ENCODE measurements around the gene STAG1.
"Not testable (repeated sequence)": the region's sequence is repeated elsewhere in the genome, so short reads cannot be mapped to it uniquely, and the experiment has no call there.

Gene STAG1

GRCh38 chr3:136752172-136752421 lies at the start of gene STAG1:
TSS of gene STAG1 (minus strand) at chr3:136752378. CDS start at chr3:136630898, 121,480 bp downstream.
- no peak for DNase-seq

GRCh38 chr3:136801146-136801545 lies 49.0 kb upstream of the STAG1 start:
- DNase-seq = not testable (repeated sequence)

- no peak for DNase-seq
Observed at GRCh38 chr3:136792556-136793330, 40.6 kb upstream of the STAG1 start.

- DNase-seq = no peak
Observed at GRCh38 chr3:136790786-136791185, 38.6 kb upstream of the STAG1 start.

- no peak for DNase-seq
Observed at GRCh38 chr3:136789976-136790375, 37.8 kb upstream of the STAG1 start.

- no peak for DNase-seq
Observed at GRCh38 chr3:136788154-136788553, 36.0 kb upstream of the STAG1 start.

GRCh38 chr3:136787349-136787748 lies 35.2 kb upstream of the STAG1 start:
- DNase-seq = no peak

GRCh38 chr3:136783708-136784191 lies 31.6 kb upstream of the STAG1 start:
- DNase-seq = no peak

GRCh38 chr3:136780741-136781140 lies 28.6 kb upstream of the STAG1 start:
- DNase-seq = no peak

- no peak for DNase-seq
Observed at GRCh38 chr3:136778865-136779264, 26.7 kb upstream of the STAG1 start.

GRCh38 chr3:136772709-136773108 lies 20.5 kb upstream of the STAG1 start:
- DNase-seq = no peak

- not testable (repeated sequence) for DNase-seq
Observed at GRCh38 chr3:136758160-136759102, 6.3 kb upstream of the STAG1 start.

- DNase-seq = no peak
Observed at GRCh38 chr3:136755192-136755591, 3.0 kb upstream of the STAG1 start.

GRCh38 chr3:136753326-136753939 lies 1.3 kb upstream of the STAG1 start:
- DNase-seq = no peak

- DNase-seq = peak; percentile 87
Observed at GRCh38 chr3:136752422-136753325, 496 bp upstream of the STAG1 start.

- DNase-seq = peak; percentile 18
Observed at GRCh38 chr3:136751316-136752171, 634 bp downstream of the STAG1 start.

- no peak for DNase-seq
Observed at GRCh38 chr3:136750897-136751315, 1.3 kb downstream of the STAG1 start.

- no peak for DNase-seq
Observed at GRCh38 chr3:136750209-136750896, 1.8 kb downstream of the STAG1 start.

- DNase-seq = not testable (repeated sequence)
Observed at GRCh38 chr3:136749602-136750001, 2.6 kb downstream of the STAG1 start.

GRCh38 chr3:136749091-136749490 lies 3.1 kb downstream of the STAG1 start:
- no peak for DNase-seq

- DNase-seq = no peak
Observed at GRCh38 chr3:136745916-136746315, 6.3 kb downstream of the STAG1 start.

All from NCI-H187 treated with DMSO at 0.1 percent for 48 hours (cell line).